ENCODE measurements around the gene RANBP17.

The RANBP17 gene

GRCh38 chr5:171306781-171307591 is 445.2 kb downstream of the RANBP17 start:
- DNase-seq = no peak

- no peak for DNase-seq
These were observed 446.1 kb downstream of the RANBP17 start for GRCh38 chr5:171307789-171308452.

- peak; percentile 36 for DNase-seq
These were observed 446.8 kb downstream of the RANBP17 start, which contains the start of gene TLX3 for GRCh38 chr5:171308453-171309275. Gene TLX3 (plus strand): TSS chr5:171309248. CDS start chr5:171309366, 118 bp downstream.

- no peak for DNase-seq
These were observed 447.7 kb downstream of the RANBP17 start for GRCh38 chr5:171309276-171310211.

- DNase-seq = no peak
These were observed 448.5 kb downstream of the RANBP17 start for GRCh38 chr5:171310212-171310818.

GRCh38 chr5:171310819-171311321 is 449.1 kb downstream of the RANBP17 start:
- no peak for DNase-seq

GRCh38 chr5:171311322-171312077 is 449.7 kb downstream of the RANBP17 start:
- peak; percentile 32 for DNase-seq

GRCh38 chr5:171312129-171312974 is 450.5 kb downstream of the RANBP17 start:
- no peak for DNase-seq

- no peak for DNase-seq
These were observed 451.8 kb downstream of the RANBP17 start for GRCh38 chr5:171313481-171314206.

GRCh38 chr5:171314728-171315385 is 453.0 kb downstream of the RANBP17 start:
- DNase-seq = no peak

- no peak for DNase-seq
These were observed 453.6 kb downstream of the RANBP17 start for GRCh38 chr5:171315386-171315891.

- DNase-seq = no peak
These were observed 454.1 kb downstream of the RANBP17 start for GRCh38 chr5:171315925-171316257.

- DNase-seq = no peak
These were observed 454.7 kb downstream of the RANBP17 start for GRCh38 chr5:171316258-171317121.

GRCh38 chr5:171317230-171317629 is 455.4 kb downstream of the RANBP17 start:
- DNase-seq = no peak

GRCh38 chr5:171318026-171318425 is 456.2 kb downstream of the RANBP17 start:
- DNase-seq = no peak

GRCh38 chr5:171321447-171321846 is 459.6 kb downstream of the RANBP17 start:
- no peak for DNase-seq

- no peak for DNase-seq
These were observed 460.7 kb downstream of the RANBP17 start for GRCh38 chr5:171322527-171322926.

All from fibroblast of skin of scalp (primary cell).